ENCODE measurements around the gene IL23A.

DNA sequence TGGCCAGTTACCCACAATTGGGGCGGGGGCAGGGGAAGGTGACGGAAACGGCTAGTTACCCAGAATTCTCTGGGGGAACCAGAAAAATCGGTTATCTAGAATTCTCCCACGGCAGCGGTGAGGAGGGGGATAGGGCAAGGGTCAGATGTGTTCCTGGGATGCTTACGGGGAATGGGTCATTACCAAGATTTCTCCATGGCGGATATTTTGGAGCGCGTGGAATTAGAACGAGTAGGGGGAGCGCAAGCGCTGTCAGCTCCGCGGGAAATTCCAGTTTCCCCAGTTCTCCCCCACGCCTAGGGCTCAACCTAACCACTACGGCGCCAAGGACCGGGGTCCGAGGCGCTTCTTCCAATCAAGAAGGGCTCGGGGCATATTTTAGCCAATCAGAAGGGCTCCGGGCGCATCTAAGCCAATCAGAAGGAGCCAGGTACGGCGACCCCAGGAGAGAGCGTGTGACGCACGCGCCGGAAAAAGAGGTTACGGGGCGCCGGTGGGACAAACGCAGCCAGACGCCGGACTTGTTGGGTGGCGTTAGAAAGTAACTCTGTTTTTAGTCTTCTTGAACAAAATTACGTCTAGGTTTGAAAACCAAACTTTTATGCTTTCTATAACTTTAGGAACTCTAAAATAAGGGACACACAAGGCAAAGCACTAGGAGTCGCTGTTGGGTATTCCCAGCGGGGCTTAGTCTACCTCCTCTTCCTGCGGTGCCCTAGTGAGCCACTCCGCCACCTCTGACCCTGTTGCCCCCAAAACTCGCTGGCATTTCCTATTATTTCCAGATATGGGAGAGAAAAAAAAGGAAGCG lies 4.8 kb upstream of the IL23A start, which contains the start of gene PAN2:
- peak; percentile 78 for TF ChIP-seq CTCF (conservative IDR thresholded peaks at IDR 0.05; ENCODE audit: low read length)
- no peak for TF ChIP-seq EZH2phosphoT487 (IDR thresholded peaks at IDR 0.05; ENCODE audit: borderline replicate concordance, low read depth, low read length)

Measured in OCI-LY7 (cell line).